ENCODE results near the gene ITPR1. TPM values are rescaled to one million over a fixed set of nuclear protein-coding genes. Genes with fewer than 3 reads are reported as not detected.

The ITPR1 gene
- total and polyA plus RNA-seq, 10 of the 15 experiments (the other 5 are each of a cell fraction or from before 2014, with no cell fraction given): 12.2 to 239 (median 28.4) TPM

DNA sequence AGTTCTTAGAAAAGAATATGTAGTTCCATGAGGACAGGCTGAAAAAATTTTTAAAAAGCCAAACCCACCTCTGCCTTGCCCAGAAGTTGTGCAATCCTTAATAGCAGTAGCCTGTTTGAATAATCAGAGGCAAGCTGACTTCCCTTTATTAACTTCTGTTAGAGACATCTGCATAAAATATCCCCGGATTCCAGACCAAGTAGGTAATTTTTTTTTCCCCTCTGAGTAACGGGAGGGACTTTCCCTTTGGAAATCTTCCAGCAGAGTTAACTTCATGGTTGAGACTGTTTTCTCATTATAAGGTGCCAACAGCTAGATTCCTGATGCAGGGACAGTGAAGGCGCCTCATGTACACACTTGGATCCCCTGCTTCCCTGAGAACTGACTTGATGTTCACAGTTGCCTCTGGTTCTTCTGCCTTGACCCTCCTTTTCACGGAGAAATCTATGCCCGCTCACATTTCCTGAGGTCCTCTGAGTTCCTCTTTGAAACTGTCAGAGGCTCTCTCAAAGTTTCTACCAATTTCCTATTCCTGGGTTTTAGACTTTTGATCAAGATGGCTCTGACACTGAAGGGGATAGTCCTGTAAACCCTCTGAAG is 258.5 kb downstream of the ITPR1 start (continued):
- TF ChIP-seq, protein P1, sequence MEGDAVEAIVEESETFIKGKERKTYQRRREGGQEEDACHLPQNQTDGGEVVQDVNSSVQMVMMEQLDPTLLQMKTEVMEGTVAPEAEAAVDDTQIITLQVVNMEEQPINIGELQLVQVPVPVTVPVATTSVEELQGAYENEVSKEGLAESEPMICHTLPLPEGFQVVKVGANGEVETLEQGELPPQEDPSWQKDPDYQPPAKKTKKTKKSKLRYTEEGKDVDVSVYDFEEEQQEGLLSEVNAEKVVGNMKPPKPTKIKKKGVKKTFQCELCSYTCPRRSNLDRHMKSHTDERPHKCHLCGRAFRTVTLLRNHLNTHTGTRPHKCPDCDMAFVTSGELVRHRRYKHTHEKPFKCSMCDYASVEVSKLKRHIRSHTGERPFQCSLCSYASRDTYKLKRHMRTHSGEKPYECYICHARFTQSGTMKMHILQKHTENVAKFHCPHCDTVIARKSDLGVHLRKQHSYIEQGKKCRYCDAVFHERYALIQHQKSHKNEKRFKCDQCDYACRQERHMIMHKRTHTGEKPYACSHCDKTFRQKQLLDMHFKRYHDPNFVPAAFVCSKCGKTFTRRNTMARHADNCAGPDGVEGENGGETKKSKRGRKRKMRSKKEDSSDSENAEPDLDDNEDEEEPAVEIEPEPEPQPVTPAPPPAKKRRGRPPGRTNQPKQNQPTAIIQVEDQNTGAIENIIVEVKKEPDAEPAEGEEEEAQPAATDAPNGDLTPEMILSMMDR (IDR thresholded peaks at IDR 0.05 in 2 of 3, conservative IDR thresholded peaks at IDR 0.05 in 1 of 3; ENCODE audit: control insufficient read depth in 2 of 3, extremely low read depth in 1 of 3, insufficient read depth in 1 of 3, low read depth in 3 of 3, low read length in 3 of 3): no peak
- TF ChIP-seq GABPA (IDR thresholded peaks at IDR 0.05; ENCODE audit: low read depth): no peak
- TF ChIP-seq NR2C1 (IDR thresholded peaks at IDR 0.05): no peak
- TF ChIP-seq SUPT20H (IDR thresholded peaks at IDR 0.05; ENCODE audit: borderline replicate concordance, control insufficient read depth, low read depth, low read length): no peak
- TF ChIP-seq KLF5 (IDR thresholded peaks at IDR 0.05; ENCODE audit: partially characterized antibody): no peak
- 0 out of 2 replicates have a peak, but pooled peaks have one; percentile 34 for TF ChIP-seq STAT3 (IDR thresholded peaks at IDR 0.05; ENCODE audit: low read depth, low read length)
- peak; percentile 66 for TF ChIP-seq SMAD5 (IDR thresholded peaks at IDR 0.05; ENCODE audit: low read depth)
- peak in 1 of 2 experiments; percentile 4; a peak in 1 of 4 replicates for TF ChIP-seq EP300 (IDR thresholded peaks at IDR 0.05; ENCODE audit: borderline replicate concordance in 1 of 2, control insufficient read depth in 1 of 2, low read depth in 2 of 2, low read length in 2 of 2)
- no peak for TF ChIP-seq ZNF217 (IDR thresholded peaks at IDR 0.05)
- no peak for TF ChIP-seq FOXK2 (IDR thresholded peaks at IDR 0.05)
- TF ChIP-seq BCL11A (IDR thresholded peaks at IDR 0.05; ENCODE audit: low read depth, low read length): no peak
- TF ChIP-seq KDM1A (IDR thresholded peaks at IDR 0.05; ENCODE audit: borderline replicate concordance): no peak
- TF ChIP-seq, protein P2, sequence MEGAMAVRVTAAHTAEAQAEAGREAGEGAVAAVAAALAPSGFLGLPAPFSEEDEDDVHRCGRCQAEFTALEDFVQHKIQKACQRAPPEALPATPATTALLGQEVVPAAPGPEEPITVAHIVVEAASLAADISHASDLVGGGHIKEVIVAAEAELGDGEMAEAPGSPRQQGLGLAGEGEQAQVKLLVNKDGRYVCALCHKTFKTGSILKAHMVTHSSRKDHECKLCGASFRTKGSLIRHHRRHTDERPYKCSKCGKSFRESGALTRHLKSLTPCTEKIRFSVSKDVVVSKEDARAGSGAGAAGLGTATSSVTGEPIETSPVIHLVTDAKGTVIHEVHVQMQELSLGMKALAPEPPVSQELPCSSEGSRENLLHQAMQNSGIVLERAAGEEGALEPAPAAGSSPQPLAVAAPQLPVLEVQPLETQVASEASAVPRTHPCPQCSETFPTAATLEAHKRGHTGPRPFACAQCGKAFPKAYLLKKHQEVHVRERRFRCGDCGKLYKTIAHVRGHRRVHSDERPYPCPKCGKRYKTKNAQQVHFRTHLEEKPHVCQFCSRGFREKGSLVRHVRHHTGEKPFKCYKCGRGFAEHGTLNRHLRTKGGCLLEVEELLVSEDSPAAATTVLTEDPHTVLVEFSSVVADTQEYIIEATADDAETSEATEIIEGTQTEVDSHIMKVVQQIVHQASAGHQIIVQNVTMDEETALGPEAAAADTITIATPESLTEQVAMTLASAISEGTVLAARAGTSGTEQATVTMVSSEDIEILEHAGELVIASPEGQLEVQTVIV (IDR thresholded peaks at IDR 0.05; ENCODE audit: borderline replicate concordance, partially characterized antibody): no peak
- TF ChIP-seq MYC (IDR thresholded peaks at IDR 0.05; ENCODE audit: insufficient read depth, insufficient read length, insufficient replicate concordance, low read length, severe bottlenecking): no peak
- TF ChIP-seq ZSCAN29 (IDR thresholded peaks at IDR 0.05): no peak
- TF ChIP-seq, protein P3, sequence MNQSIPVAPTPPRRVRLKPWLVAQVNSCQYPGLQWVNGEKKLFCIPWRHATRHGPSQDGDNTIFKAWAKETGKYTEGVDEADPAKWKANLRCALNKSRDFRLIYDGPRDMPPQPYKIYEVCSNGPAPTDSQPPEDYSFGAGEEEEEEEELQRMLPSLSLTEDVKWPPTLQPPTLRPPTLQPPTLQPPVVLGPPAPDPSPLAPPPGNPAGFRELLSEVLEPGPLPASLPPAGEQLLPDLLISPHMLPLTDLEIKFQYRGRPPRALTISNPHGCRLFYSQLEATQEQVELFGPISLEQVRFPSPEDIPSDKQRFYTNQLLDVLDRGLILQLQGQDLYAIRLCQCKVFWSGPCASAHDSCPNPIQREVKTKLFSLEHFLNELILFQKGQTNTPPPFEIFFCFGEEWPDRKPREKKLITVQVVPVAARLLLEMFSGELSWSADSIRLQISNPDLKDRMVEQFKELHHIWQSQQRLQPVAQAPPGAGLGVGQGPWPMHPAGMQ (IDR thresholded peaks at IDR 0.05; ENCODE audit: borderline replicate concordance): no peak
- peak; percentile 25; the same call in 1 of the 2 replicates for TF ChIP-seq POLR2AphosphoS2 (IDR thresholded peaks at IDR 0.05; ENCODE audit: low read depth, low read length)
- TF ChIP-seq, protein P4, sequence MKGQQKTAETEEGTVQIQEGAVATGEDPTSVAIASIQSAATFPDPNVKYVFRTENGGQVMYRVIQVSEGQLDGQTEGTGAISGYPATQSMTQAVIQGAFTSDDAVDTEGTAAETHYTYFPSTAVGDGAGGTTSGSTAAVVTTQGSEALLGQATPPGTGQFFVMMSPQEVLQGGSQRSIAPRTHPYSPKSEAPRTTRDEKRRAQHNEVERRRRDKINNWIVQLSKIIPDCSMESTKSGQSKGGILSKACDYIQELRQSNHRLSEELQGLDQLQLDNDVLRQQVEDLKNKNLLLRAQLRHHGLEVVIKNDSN (IDR thresholded peaks at IDR 0.05; ENCODE audit: borderline replicate concordance, extremely low read length, insufficient read depth, low read depth, low read length): no peak
- TF ChIP-seq FOS (IDR thresholded peaks at IDR 0.05; ENCODE audit: borderline replicate concordance, extremely low read depth, insufficient read length): no peak
- TF ChIP-seq, protein P5, sequence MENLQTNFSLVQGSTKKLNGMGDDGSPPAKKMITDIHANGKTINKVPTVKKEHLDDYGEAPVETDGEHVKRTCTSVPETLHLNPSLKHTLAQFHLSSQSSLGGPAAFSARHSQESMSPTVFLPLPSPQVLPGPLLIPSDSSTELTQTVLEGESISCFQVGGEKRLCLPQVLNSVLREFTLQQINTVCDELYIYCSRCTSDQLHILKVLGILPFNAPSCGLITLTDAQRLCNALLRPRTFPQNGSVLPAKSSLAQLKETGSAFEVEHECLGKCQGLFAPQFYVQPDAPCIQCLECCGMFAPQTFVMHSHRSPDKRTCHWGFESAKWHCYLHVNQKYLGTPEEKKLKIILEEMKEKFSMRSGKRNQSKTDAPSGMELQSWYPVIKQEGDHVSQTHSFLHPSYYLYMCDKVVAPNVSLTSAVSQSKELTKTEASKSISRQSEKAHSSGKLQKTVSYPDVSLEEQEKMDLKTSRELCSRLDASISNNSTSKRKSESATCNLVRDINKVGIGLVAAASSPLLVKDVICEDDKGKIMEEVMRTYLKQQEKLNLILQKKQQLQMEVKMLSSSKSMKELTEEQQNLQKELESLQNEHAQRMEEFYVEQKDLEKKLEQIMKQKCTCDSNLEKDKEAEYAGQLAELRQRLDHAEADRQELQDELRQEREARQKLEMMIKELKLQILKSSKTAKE (IDR thresholded peaks at IDR 0.05; ENCODE audit: low read depth, poor library complexity, severe bottlenecking): peak; percentile 21

Measured in GM12878 (cell line).